Activated CD8-positive, alpha-beta memory T cell treated with anti-CD3 and anti-CD28 coated beads, Interleukin-2, amount 50 U/mL, for 1 hour (primary cell): ENCODE data around the gene DMXL1.

Experiments
- DNase-seq: peaks from one replicate; pipeline ENCODE4 v3.0.0-alpha.2; 2020; ENCODE audit errors: extremely low read depth

DMXL1 gene

DNA sequence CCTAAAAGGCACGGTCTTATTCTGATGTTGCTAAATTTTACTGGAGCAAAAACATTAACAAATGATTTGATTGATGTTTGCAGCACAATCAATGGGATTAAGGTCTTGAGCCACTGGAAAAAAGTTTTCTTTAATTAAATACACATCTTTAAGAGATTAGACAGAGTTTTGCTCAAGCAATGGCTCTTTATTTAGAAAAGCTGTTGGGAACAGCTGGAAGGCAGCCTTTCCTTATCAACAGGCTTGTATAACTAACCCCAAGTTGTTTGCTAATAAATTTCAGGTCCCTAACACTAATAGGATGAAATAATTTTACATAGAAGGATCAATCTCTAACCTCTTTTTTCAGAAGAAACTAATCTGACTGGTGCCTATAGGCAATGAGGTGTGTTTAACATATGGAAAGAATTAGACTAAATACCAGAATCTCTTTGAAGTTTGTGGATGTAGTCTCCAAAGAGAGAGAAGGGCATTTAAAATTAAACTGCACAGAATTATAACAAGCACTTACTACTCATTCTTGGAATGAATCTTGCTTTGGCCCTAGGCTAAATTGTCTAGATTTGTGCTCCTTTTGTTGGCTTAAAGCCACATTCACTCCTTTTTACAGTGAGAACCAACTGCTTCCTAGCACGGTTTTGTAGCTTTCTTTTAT lies 217.6 kb downstream of the DMXL1 start:
- DNase-seq, result no peak

DNA sequence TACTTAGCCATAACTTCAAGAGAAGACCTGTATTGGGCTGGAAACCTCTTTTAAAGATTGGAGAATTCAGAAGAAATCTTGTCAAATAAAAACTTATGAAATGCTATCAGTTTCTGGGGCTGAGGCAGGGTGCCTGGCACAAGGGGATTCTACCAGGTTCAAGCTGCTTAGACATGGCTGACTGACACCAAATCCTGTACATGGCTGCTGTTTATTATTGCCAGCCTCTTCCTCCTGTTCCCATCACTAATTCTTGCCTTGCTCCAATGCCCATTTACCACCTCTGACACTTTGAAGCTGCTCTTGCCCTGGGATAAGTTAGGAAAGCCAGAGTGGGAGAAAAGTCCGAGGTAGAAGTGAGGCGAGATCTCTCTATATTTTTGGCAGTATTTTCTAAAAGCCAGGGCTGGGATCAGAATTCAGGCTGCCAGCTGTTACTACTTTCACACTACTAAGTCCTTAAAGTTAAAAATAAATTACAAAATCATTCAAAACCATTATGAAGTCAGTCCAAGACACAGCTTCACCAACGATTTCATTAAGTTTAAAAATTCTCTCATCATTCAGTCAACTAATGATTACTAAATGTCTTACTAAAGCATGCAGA lies 218.7 kb downstream of the DMXL1 start:
- DNase-seq, result no peak

GRCh38 chr5:119290161-119290569 lies 219.3 kb downstream of the DMXL1 start:
- DNase-seq, result no peak

- DNase-seq, result no peak
These were observed 219.7 kb downstream of the DMXL1 start for GRCh38 chr5:119290607-119291006.

DNA sequence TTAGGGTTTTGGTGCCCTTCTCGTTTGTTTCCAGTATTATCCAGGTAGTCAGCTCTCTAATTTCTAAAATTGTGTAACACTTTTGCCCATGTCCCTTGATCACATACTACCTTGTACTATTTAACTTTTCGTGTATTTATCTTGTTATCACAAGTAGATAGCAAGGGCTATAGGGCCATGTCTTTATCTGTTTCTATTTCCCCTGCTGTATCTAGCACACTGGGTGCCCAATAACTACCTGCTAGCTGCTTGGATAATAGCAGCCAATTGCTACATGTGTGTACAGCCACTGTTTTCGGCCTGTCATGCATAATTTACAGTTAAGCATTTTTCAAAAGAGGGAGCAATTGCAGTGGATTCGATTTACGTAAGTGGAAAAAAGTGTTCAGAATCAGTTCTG lies 220.2 kb downstream of the DMXL1 start:
- no peak for DNase-seq

DNA sequence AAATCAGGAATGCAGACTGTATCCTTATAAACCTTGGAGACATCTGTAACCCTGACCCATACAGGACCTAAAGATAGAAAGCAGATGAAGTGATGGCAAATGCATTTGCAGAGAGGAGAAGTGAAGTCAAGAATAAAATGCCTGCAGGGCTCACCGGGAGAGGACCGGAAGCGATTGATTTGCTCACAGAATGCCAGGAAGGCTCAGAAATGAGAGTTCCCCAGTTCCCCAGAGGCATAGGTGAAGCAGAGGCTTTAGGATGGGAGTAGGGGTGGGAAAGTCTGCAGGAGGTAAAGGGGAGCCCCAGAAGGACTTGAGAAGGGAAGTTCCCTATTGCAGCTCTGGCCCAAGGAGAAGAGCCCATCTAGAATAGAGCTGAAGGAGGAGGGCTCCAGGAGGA lies 221.0 kb downstream of the DMXL1 start:
- DNase-seq, result no peak

DNA sequence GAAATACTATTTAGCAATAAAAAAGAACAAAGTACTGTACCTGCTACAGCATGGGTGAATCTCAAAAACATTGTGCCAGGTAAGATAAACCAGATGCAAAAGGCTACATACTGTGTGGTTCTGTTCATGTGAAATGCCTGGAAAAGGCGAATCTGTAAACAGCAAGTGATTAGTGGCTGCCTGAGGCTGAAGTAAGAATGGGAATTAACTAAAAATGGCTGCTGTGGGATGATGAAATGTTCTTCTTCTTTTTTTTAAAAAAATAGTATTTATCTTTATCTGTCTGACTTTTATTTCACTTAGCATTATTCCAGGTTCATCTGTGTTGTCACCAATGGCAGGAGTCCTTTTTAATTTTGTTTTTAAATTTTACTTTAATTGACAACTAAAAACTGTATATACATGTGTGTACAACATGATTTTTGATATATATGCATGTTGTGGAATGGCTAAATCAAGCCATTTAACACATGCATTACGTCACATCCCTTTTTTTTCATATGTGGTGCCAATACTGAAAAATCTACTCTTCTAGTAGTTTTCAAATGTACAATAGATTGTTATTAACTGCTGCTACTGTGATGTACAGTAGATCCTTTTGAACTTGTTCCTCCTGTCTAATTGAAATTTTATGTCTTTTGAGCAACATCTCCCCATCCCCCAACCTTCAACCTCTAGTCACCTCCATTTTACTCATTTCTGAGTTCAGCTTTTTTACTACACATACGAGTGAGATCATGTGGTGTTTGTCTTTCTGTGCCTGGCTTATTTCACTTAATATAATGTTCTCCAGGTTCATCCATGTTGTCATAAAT lies 222.0 kb downstream of the DMXL1 start:
- DNase-seq, result no peak

DNA sequence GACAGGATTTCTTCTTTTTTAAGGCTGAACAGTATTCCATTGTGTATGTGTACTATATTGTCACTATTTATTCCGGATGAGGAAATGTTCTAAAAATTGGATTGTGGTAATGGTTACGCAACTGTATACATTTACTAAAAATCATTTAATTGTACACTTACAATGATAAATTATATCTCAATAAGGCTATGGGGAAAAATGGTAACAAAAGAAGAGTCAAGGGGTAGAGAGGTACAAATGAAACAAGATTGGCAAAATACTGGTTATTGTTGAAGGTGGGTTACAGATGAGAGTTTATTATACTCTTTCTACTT lies 222.6 kb downstream of the DMXL1 start:
- no peak for DNase-seq
